DND-41 (cell line): ENCODE results near the gene SLC5A12.

Experiments
- ATAC-seq: fragments of 200-7000 bp; cut with Tn5 transposase; 3 replicates; pipeline ENCODE4 v1.9.1; 2021; ENCODE audit warnings: low read depth; ENCODE audit not compliant: insufficient read depth
- DNase-seq: peaks from one replicate; pipeline ENCODE4 v3.0.0-alpha.2; 2020
- H2AFZ ChIP-seq: 2 replicates; pipeline ENCODE4 v1.6.0; 2012; ENCODE audit warnings: low read depth, low read length
- H3K27ac ChIP-seq: 2 replicates; pipeline ENCODE4 v1.5.1; 2012; ENCODE audit warnings: low read length, inconsistent platforms
- H3K27me3 ChIP-seq: fragments of 200-600 bp; sonication (generic); 2 replicates; pipeline ENCODE4 v1.6.0; 2012; ENCODE audit warnings: low read length, mild to moderate bottlenecking, inconsistent platforms; ENCODE audit not compliant: insufficient read depth, poor library complexity
- H3K36me3 ChIP-seq: 2 replicates; pipeline ENCODE4 v1.5.1; 2012; ENCODE audit warnings: low read length, inconsistent platforms; ENCODE audit not compliant: insufficient read depth
- H3K4me1 ChIP-seq: 2 replicates; pipeline ENCODE4 v1.5.1; 2012; ENCODE audit warnings: mild to moderate bottlenecking, low read length; ENCODE audit not compliant: insufficient read depth
- H3K4me2 ChIP-seq: 2 replicates; pipeline ENCODE4 v1.6.0; 2012; ENCODE audit warnings: mild to moderate bottlenecking, moderate library complexity, low read length, inconsistent platforms; ENCODE audit not compliant: insufficient read depth
- H3K4me3 ChIP-seq, 2 experiments: fragments of 200-600 bp in 1 of 2; shearing (Covaris generic) in 1 of 2; 2 replicates each; pipeline ENCODE4 v1.5.1; 2012 to 2016; ENCODE audit warnings: inconsistent platforms in 2 of 2, low read length in 2 of 2, mild to moderate bottlenecking in 2 of 2, low read depth in 1 of 2, moderate library complexity in 1 of 2
- H3K79me2 ChIP-seq: 2 replicates; pipeline ENCODE4 v1.6.0; 2012; ENCODE audit warnings: low read length, inconsistent platforms; ENCODE audit not compliant: insufficient read depth
- H3K9ac ChIP-seq: 2 replicates; pipeline ENCODE4 v1.6.0; 2012; ENCODE audit warnings: low read depth, mild to moderate bottlenecking, inconsistent platforms, low read length, moderate library complexity
- H3K9me3 ChIP-seq: 2 replicates; pipeline ENCODE4 v1.5.1; 2012; ENCODE audit warnings: low read length, moderate library complexity, mild to moderate bottlenecking, inconsistent platforms; ENCODE audit not compliant: insufficient read depth, severe bottlenecking
- H4K20me1 ChIP-seq: 2 replicates; pipeline ENCODE4 v1.6.0; 2012; ENCODE audit warnings: low read length; ENCODE audit not compliant: insufficient read depth
- CTCF ChIP-seq: IDR thresholded peaks from 2 replicates; pipeline ENCODE4 v1.5.1; 2012; ENCODE audit warnings: borderline replicate concordance, low read length, moderate library complexity, mild to moderate bottlenecking; ENCODE audit not compliant: poor library complexity, severe bottlenecking; ENCODE audit errors: extremely low read depth
- EZH2 ChIP-seq: IDR thresholded peaks from 3 replicates; pipeline ENCODE4 v1.6.1; 2012; ENCODE audit warnings: borderline replicate concordance, low read depth, mild to moderate bottlenecking, moderate library complexity, low read length, inconsistent platforms; ENCODE audit not compliant: severe bottlenecking

The SLC5A12 gene

DNA sequence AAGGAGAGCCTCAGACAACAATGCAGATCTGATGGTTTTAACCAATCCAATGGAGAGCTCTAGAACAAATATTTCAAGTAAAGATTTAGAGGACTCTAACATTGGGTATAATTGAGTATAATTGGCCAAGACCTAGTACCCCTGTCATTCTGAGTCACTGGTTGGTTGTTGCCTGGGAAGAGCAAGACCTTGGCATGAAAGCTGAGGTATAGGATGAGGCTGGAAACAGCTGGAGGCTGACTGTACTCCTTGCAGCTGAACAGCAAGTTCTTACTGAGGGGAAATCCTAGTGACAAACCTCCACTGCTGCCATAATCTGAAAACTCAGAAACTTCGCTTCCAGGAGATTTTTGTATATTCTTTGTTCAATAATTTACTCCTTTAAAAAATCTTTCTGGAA lies 95.5 kb downstream of the SLC5A12 start:
- Histone ChIP-seq H4K20me1 (no peaks in the 10 kb centered on the region), H3K27ac (no peak overlapping the region), H3K36me3 (no peaks in the 10 kb centered on the region), H3K4me2 (no peak overlapping the region), H3K9ac (no peak overlapping the region), H2AFZ (no peak overlapping the region), H3K27me3 (no peaks in the 10 kb centered on the region), H3K4me3 (no peak overlapping the region), H3K9me3 (no peaks in the 10 kb centered on the region), H3K79me2 (no peaks in the 10 kb centered on the region), H3K4me1 (no peaks in the 10 kb centered on the region)
- ATAC-seq, result no peak
- DNase-seq, result no peak
- TF ChIP-seq CTCF (no peak), EZH2 (no peak)

DNA sequence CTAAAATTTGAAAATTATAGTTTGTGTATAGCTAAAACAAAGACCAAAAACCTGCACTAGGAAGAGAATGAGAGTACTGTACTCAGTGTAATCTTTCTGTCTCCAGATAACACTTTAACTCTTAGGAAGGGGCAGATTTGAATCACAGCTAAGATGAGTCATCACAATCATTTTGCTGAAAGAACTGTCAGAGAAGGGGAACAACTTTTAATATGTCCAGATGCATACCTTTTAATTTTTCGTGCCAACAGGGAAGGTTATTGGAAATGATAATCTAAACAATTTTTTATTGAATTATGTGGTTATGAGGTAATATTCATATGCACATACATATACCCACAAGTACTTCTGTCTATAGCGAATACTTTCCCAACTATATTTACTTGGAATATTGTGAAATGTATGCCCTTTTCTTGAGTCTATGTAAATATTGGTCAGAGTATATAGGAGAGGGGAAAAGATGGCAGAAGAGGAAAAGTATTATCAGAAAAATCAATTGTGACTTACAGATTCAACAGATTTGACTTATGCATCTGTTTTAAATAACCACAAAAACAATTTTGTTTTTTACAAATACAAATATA lies 98.7 kb downstream of the SLC5A12 start:
- no peak for ATAC-seq
- DNase-seq, result no peak

GRCh38 chr11:26622181-26622580 lies 99.7 kb downstream of the SLC5A12 start:
- no peak overlapping the region for H2AFZ ChIP-seq
- H3K27ac ChIP-seq, result no peak overlapping the region
- ATAC-seq, result no peak
- no peak overlapping the region for H3K9ac ChIP-seq
- H3K9me3 ChIP-seq, result no peaks in the 10 kb centered on the region
- H3K79me2 ChIP-seq, result no peaks in the 10 kb centered on the region
- no peak for DNase-seq
- no peaks in the 10 kb centered on the region for H3K27me3 ChIP-seq
- no peaks in the 10 kb centered on the region for H3K4me1 ChIP-seq
- no peak for TF ChIP-seq CTCF
- TF ChIP-seq EZH2, result no peak
- H3K4me3 ChIP-seq, result no peak overlapping the region
- no peaks in the 10 kb centered on the region for H3K36me3 ChIP-seq
- no peak overlapping the region for H3K4me2 ChIP-seq
- no peaks in the 10 kb centered on the region for H4K20me1 ChIP-seq

More for the DNA sequence above, 98.7 kb downstream of the SLC5A12 start:
- Histone ChIP-seq H3K4me2 (no peak overlapping the region), H3K27ac (no peak overlapping the region), H3K9ac (no peak overlapping the region), H3K27me3 (no peaks in the 10 kb centered on the region), H3K4me3 (no peak overlapping the region), H4K20me1 (no peaks in the 10 kb centered on the region), H3K36me3 (no peaks in the 10 kb centered on the region), H3K4me1 (no peaks in the 10 kb centered on the region), H3K9me3 (no peaks in the 10 kb centered on the region), H3K79me2 (no peaks in the 10 kb centered on the region), H2AFZ (no peak overlapping the region)
- TF ChIP-seq EZH2 (no peak), CTCF (no peak)
